GM19351 (cell line): ENCODE results near the gene NDUFB6.
"Not testable (repeated sequence)": the region's sequence is repeated elsewhere in the genome, so short reads cannot be mapped to it uniquely, and the experiment has no call there.

Experiments used
- ATAC-seq: cut with Tn5 transposase; IDR thresholded peaks from one replicate; pipeline ENCODE4 v1.9.1; 2021; ENCODE audit warnings: mild to moderate bottlenecking, moderate library complexity; ENCODE audit not compliant: unreplicated experiment

The NDUFB6 gene

GRCh38 chr9:32571969-32572899, 725 bp downstream of the NDUFB6 start:
- peak; percentile 91 for ATAC-seq

- ATAC-seq, result no peak
These were observed 2.7 kb downstream of the NDUFB6 start for GRCh38 chr9:32570262-32570661.

GRCh38 chr9:32566770-32567169, 6.2 kb downstream of the NDUFB6 start:
- ATAC-seq, result no peak

GRCh38 chr9:32565967-32566366, 7.0 kb downstream of the NDUFB6 start:
- ATAC-seq, result no peak

GRCh38 chr9:32558408-32558934, 14.5 kb downstream of the NDUFB6 start:
- no peak for ATAC-seq

- no peak for ATAC-seq
These were observed 18.4 kb downstream of the NDUFB6 start for GRCh38 chr9:32554591-32554990.

GRCh38 chr9:32554107-32554506, 18.9 kb downstream of the NDUFB6 start:
- ATAC-seq, result no peak

- ATAC-seq, result peak; percentile 62
These were observed 20.6 kb downstream of the NDUFB6 start, which contains the start of the genes SMIM27 and TOPORS for GRCh38 chr9:32552172-32552872. SMIM27 (plus strand) TSS chr9:32552327; CDS start chr9:32552435, 108 bp downstream. TOPORS (minus strand) TSS chr9:32552586; CDS start chr9:32552436, 150 bp downstream.

- peak; percentile 6 for ATAC-seq
These were observed 21.5 kb downstream of the NDUFB6 start for GRCh38 chr9:32551276-32552051.

GRCh38 chr9:32550562-32551275, 22.2 kb downstream of the NDUFB6 start:
- peak; percentile 58 for ATAC-seq

- ATAC-seq, result no peak
These were observed 22.8 kb downstream of the NDUFB6 start for GRCh38 chr9:32550150-32550561.

GRCh38 chr9:32548213-32548612, 24.7 kb downstream of the NDUFB6 start:
- not testable (repeated sequence) for ATAC-seq

GRCh38 chr9:32545884-32546283, 27.1 kb downstream of the NDUFB6 start:
- no peak for ATAC-seq

GRCh38 chr9:32543047-32543446, 29.9 kb downstream of the NDUFB6 start:
- no peak for ATAC-seq

GRCh38 chr9:32533816-32534215, 39.1 kb downstream of the NDUFB6 start:
- ATAC-seq, result no peak

- ATAC-seq, result no peak
These were observed 39.6 kb downstream of the NDUFB6 start for GRCh38 chr9:32533336-32533735.

GRCh38 chr9:32526707-32527048, 46.3 kb downstream of the NDUFB6 start:
- ATAC-seq, result no peak

- ATAC-seq, result peak; percentile 65
These were observed 46.8 kb downstream of the NDUFB6 start, which contains the start of gene RIGI for GRCh38 chr9:32526041-32526706. RIGI (minus strand) TSS chr9:32526196; CDS start chr9:32526166, 30 bp downstream.

- no peak for ATAC-seq
These were observed 47.3 kb downstream of the NDUFB6 start for GRCh38 chr9:32525709-32526030.
